M059J (cell line): ENCODE measurements around the gene SLC25A21. TPM values are rescaled to one million over a fixed set of nuclear protein-coding genes. Genes with fewer than 3 reads are reported as not detected.

ENCODE experiments used
- DNase-seq: peaks from one replicate; pipeline ENCODE4 v3.0.0-alpha.2; 2012; ENCODE audit warnings: low read depth
- total RNA-seq: library from RNA; depleted of rRNA; stranded (reverse); fragments of >200 nt; shearing (Covaris generic); gene quantifications from 2 replicates; pipeline ENCODE4 v1.2.3, GENCODE V29; 2014

Gene SLC25A21
- total RNA-seq, 1 experiment from 2014 or later, result 2.4 TPM

DNA sequence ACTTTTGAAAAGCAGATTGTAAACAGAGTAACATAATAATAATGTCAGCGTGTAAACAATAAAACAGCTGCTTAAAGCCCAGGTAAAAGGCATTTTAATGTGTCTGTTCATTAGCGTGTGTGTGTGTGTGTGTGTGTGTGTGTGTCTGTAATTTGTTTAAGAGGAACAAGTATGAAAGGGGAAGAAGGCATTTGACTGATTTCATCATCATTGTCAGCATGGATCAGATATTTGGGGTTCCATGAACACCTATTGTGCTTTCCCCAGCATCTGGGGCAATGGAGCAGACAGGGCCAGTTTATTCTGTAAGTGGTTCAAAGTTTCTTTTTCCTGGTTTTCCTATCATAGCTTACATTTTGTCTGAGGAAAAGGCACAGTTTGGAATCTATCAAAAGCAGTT, 28.9 kb downstream of the SLC25A21 start:
- DNase-seq, result no peak

DNA sequence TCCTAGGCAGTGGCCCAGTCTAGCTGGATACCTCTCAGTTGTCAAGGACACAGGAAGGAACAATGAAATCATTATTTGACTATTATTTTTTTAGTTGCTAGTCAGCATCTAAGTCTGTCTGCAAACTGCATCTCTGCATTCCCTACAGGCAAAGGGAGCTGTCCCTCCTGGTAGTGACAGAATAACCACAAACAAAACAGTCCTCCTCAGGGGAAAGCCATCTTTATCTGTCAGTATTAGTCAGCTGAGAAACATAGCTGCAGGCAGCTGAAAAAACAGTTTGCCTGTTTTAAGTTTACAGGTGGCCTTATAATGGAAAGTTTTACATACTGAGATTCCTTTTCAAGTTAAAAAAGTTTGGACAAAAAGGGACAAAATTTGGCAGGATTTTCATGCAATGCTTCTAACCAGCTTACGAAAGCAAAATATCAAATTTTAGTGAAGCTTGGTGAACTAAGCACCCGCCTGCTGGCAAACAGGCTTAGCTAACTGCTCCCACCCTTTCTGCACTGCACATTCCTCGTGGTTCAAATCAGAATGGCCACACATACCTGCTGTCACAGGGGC, 29.5 kb downstream of the SLC25A21 start:
- DNase-seq, result peak; percentile 79

DNA sequence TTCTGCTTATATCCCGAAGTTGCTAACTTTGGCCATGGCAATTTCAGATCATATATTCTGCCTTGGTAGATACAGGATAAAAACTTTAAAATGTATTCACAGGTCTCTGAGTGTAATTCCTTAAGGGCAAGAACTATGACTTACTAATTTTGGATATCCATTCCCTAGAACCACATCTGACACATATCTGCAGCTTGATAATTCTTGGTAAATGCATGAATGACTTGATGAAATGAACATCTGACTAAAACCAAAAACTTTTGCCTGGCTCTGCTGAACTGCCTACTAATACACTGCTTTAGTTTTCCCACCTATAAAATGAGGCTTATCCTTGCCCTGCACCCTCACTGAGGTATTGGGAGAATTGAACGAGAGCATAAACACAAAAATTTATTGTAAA, 32.2 kb downstream of the SLC25A21 start:
- DNase-seq, result peak; percentile 22

DNA sequence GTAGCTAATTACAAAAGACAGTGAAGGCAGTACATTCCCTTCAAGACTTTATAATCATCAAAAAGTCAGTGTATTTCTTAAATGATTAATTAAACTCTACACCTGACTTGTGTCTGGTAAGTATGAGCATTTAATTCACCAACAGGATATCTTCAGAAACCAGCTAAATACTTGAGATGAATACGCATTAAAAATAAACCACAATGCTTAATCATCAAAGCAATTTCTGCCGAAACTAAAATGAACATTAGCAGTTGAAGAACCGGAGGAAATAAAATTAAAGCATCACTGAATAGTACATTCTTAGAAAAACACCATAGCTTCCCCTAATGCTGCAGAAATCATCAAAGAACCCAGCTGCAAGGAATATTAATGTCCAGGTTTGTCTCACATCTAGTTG, 32.7 kb downstream of the SLC25A21 start:
- peak; percentile 30 for DNase-seq

DNA sequence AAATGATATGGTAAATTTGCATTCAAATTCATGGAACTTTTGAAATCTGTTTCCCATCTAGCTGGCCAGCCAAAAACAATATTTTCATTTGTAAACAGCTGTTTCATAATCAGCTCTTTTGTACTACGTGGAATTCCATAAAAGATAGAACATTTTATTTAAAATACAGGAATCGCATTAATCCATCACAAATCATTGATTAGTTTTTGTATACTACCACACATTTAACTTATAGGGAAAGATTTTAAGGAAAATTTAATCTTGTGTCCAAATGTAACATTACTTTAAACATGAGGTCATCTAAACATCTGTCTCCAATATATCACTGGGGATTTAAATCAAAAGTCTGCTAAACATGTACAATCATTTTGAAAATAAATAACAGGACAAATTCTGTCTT, 33.5 kb downstream of the SLC25A21 start:
- DNase-seq, result no peak

GRCh38 chr14:37133284-37133913, 39.0 kb downstream of the SLC25A21 start:
- no peak for DNase-seq

DNA sequence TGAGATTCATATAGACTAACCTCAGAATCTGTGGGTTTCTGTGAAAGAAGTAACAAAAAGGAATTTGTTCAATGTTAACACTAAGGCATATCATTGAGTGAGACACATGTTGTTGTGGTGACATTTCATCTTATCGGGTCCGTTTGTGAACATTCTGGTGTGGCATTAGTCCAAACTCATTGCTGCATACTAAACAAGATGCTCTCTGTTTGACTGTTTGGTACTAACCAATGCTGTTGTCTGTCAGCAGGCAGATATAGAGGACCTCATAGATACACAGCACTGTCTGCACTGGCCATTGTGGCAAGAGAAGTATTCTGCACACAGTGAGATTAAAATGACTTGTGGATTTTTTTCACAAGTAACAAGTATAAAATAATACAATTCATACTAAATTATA, 41.2 kb downstream of the SLC25A21 start:
- no peak for DNase-seq

DNA sequence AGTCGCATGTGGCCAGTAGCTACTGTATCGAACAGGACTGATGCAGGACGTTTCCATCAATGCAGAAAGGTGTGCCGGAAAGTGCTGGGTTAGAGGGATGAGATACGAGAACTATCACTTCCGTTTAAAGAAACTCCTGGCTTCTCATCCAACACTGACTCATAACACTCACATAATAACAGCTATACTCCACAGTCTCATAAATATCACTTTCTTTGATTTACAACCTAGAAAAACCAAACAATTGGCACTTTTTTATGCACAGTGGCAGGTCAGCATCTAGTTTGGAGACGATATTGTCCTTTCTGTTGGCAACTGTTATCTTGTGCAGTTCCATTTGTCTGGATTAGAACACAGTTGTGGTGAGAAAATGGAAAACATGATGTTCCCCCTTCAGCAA, 43.4 kb downstream of the SLC25A21 start:
- DNase-seq, result peak; percentile 33

- peak; percentile 28 for DNase-seq
Observed at GRCh38 chr14:37124614-37125013, 47.8 kb downstream of the SLC25A21 start.

- DNase-seq, result no peak
Observed at GRCh38 chr14:37122919-37123639, 49.3 kb downstream of the SLC25A21 start.

GRCh38 chr14:37122288-37122687, 50.1 kb downstream of the SLC25A21 start:
- peak; percentile 59 for DNase-seq

GRCh38 chr14:37118673-37119366, 53.6 kb downstream of the SLC25A21 start:
- DNase-seq, result no peak

DNA sequence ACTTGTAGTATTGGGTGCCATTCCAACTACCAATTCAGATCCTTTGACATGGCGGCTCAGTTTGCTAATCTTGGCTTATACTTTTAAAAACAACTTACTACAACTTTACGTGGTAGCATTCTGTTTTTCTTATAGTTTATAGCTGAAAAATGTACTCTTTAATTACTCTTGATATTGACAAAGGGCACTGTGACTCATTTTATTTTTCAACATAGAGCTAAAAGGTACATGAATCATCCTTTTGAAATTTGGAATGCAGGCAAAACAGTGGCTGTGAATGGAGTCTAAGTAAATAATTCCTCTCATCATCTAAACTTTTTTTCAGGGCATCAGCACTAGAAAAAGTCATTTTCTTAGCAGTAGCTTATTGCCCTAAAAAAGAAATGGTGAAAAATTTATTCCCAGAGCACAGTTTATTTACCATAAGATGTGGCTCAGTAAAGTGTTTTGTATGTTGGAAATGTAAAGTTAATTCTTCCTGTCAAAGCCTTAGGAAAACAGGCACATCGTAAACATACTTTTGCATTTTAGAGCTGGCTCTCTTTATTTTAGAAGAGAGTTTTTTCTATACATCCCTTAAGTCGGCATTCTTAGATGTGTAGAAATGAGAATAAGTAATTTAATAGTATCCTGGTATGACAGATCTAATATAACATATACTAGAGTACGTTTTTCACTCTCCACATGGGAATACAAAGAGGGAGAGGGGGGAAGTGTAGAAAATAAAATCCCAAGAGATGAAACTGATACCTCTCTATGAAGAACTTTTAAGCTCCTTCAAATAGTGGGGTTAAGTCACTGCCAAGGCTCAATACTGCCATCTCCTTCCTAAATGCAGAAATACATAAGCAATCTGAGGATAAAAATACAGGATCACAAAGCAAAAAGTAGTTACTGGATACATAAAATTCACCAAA, 55.2 kb downstream of the SLC25A21 start:
- peak; percentile 56 for DNase-seq

DNA sequence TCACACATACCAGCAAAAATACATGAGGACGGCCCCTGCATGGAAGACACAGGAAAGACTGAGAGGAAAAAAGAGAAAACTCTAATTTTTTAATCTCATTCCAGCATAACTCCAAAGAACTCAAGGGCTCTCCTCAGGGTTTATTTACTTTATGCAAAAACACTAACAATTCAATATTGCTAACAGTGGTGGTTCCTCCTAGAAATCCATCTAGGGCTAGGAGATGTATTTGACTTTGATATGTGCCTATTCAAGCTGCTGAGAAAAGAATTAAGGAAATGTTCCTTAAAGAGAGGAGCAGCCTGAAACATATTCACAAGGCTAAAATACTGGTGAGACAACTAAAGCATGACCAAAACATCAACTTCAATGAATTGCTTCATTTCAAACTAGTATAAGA, 57.0 kb downstream of the SLC25A21 start:
- DNase-seq, result no peak

DNA sequence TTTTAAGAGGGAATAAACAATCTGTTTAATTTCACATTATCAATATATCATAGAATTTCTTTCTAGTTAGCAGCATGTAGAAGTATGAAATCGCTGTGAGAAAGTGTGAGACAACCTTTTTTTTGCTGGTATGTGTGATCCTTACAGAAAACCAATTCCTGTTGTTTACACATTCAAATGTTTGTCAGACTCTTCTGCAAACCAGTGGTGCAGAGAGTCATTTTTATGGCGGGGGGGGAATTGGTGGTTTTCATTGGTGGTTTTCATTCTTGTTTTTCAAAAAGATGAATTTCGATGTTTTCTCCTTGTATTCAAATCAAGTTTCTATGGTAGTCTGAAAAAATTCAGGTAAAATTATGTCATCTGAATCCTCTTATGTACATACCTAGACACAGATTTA, 57.8 kb downstream of the SLC25A21 start:
- DNase-seq, result peak; percentile 4

- DNase-seq, result peak; percentile 41
Observed at GRCh38 chr14:37114002-37114401, 58.4 kb downstream of the SLC25A21 start.

- no peak for DNase-seq
Observed at GRCh38 chr14:37098132-37098531, 74.3 kb downstream of the SLC25A21 start.

- DNase-seq, result no peak
Observed at GRCh38 chr14:37094502-37094901, 77.9 kb downstream of the SLC25A21 start.

DNA sequence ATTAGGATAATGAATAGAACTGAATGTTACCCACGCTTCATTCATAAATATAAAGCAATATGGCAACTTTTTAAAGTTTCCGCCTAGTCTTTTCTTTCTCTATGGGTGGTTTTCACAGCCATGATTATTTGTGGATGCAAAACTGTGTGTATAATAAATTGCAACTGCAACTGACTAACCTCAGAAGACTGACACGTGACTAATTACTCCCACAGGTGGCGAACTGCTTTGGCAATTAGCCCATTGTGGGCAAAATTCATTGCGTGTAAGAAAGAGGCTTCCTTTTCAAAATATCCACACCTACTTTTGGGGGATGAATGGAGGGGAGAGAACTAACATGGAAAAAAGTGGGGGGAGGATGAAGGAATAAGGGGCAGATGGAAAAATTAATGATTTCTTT, 79.0 kb downstream of the SLC25A21 start:
- DNase-seq, result no peak

DNA sequence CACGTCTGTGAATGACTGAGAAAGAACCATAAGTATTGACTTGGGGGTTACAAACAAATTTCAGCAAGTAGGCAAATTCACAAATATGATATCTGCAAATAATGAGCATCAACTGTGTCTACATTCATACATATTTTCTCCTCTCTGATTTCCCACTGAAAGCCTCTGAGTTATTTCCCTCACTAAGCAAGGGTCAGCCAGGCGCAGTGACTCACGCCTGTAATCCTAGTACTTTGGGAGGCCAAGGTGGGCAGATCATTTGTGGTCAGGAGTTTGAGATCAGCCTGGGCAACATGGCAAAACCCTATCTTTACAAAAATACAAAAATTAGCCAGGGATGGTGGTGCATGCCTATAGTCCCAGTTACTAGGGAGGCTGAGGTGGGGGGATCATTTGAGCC, 80.8 kb downstream of the SLC25A21 start:
- peak; percentile 55 for DNase-seq

DNA sequence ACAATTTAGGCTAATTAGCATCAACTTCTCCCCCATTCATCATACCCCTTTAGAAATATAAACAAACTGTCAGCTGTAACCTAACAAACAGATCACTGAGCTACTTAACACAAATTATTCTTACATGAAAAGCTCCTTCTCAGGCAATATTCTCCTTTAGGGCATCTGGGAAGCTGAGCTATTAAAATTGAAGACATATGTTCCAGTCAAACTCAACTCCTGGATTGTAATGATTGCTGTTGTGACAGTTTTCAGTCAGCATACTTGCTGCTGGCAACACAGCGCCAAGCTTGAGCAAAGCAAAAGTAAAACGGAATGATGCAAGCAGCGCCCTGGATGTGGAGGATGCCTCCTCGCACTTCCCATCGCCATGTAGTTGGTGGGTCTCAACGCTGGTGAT, 82.4 kb downstream of the SLC25A21 start:
- peak; percentile 70 for DNase-seq

DNA sequence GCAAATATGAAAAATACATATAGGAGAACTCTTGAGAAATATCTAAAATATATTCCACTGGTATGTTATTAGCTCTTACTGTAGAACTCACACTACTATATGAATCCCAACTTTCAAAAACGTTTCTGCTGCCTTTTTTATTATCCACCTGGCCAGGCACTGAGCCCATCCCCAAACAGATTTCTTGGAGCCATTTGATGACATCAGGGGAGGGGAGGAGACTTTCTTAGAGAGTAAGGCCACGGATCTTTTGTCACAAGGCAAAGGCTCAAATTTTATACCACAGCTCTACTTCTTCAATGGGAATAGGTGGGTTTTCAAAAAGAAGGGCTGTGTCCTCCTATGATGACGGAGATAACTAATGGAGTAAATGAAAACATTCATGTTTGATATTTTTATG, 83.0 kb downstream of the SLC25A21 start:
- DNase-seq, result peak; percentile 42
